CD4-positive, alpha-beta T cell treated with Interferon alpha-2 for 1 hour (primary cell): Measurements from ENCODE around the gene AP3B2.
A peak's percentile ranks its signal among the peaks of the same experiment; 100 is the strongest.

Experiments used
- DNase-seq, 2 donors: peaks; one replicate each; pipeline ENCODE4 v3.0.0-alpha.2; 2020 to 2022

Gene AP3B2

DNA sequence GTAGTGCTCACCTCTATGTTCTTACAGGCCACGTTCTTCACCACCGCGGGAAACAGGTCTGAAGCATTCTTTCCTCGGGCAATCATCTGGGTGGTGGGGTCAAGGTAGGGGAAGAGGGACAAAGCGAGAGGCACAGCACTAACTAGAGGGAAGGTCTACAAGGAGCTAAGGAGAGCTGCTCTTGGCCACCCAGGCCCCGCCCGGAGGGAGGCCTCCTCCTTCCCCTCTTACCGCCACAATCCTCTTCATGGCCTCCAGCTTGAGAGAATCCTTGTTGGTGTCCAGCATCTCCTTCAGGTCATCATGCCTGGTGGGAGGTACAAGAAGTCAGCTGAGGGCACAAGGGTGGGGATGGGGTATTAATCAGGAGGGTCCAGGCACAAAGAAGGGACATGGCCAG lies 20.5 kb downstream of the AP3B2 start:
- no peak for DNase-seq

DNA sequence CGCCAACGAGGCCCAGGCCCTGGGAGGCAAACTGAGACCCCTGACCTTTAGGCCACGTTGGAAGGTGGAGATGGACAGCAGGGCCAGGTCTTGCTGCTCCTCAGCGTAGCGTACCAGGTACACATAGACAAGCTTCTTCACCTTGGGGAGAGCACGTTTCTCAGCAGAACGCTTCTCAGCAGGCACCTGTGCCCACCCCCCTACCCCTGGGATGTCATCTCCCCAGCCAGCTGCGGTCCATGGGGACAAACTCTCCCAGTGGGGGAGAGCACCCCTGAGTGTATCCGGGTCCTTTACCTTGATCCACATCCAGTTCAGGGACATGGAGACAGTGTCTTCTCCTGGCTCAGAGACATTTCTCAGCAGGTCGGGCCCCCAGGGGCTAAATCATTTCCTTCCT lies 21.0 kb downstream of the AP3B2 start:
- no peak for DNase-seq

DNA sequence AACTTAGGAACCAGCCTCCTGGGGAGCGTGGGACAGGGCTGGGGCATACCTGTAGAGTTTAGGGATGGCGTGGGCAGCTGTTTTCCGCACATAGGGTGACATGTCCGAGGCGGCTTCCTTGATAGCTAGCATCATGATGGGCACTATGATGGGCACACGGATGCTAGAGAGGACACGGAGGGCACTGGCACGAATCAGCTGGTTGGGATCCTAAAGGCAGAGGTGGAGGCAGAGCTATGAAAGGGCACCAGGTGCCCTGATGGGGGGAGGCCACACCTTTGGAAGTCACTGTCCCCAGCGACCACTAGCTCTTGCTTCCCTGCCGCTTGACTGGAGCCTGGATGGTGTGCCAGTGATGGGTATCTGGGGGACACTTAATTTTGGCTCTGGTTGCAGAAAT lies 28.3 kb downstream of the AP3B2 start:
- no peak for DNase-seq

DNA sequence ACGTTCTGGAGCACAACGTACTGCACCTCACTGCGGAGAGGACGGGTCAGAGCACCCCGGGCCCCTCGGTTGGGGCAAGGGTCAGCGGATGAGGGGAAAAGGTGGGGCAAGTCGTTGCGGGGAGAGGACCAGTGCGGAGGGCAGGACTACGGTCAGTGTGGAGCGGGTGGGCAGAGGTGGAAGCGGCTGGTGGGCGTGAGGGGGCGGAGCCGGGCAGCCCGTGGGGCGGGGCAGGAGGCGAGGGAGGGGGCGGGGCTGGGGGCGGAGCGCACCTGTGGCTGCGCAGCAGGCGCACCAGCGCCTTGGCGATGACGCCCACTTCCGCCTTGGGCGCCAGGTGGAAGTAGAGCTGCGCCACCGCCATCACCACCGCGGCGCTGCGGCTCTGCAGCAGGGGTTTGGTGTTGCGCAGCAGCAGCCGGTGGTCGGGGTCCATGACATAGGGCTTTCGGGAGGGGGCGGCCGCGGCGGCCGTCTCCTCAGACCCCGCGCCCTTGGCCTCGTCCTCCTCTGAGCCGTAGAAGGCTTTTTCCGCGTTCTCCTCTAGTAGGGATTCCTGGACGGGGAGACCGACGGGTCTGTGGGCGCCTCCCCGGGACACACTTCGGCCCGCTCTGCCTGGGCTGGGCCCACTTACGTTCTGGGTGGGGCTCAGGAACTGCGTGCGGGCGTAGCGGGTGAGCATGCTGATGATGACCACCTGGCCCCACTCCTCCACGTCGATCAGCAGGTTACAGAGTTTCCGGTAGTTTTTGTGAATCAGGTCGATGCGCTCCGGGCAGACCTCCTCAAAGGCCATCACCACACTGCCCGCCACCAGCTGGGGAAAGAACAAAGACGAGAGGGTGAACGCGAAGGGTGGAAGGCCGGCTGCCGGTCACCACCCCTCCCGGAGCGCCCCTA lies 29.2 kb downstream of the AP3B2 start:
- DNase-seq = peak; percentile 86 to 88

DNA sequence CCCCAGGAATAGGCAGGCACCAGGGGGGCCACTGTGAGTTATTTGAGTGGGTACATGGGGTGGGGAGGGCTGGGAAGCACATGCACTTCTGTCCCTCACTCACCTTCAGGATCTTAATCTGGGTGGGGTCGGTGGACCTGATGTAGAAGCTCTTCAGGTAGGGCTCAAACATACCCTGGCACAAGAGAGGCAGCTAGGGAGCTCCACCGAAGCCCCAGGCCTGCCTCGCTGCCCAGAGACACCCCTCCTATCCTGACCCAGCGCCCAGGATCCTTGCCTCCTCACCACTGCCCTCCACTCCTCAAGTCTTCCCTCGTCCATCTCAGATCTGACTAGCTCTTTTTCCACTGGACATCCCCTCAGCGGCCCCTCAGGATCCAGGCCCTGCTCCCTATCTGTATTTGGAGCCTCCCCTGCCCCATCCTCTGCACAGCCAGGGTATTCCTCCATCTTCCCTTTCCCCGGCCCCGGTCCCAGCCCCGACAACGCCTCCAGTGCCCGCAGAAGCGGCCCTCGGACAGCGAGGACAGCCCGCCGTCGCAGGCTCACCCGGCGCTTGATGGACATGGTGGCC lies 30.0 kb downstream of the AP3B2 start:
- no peak for DNase-seq

DNA sequence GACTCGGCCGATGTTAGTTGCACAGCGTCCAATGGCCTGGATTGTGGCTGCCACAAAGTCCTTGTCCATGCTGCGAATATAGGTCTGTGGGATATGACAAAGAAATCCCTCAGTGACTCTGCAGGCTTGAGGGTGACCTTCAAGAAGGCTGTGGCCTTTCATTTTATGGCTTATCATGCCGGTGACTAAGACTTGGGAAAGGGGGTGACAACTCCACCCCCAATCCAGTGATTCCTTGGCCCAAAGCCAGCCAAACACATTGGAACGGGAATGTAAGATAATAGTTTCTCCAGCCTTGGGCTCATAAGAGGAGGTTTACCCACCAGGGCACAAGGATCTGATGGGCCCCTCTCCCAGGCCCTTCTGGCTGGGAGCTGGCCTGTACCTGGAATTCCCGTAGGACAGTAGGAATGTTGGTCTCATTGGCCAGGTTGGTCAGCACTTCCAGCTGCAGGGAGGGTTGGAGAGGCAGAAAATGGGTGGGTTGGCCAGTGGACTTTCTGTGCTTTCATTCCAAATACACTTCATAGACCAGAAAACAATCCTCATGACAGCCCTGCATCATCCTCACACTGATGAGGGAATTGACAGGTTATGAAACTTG lies 31.9 kb downstream of the AP3B2 start:
- no peak for DNase-seq

DNA sequence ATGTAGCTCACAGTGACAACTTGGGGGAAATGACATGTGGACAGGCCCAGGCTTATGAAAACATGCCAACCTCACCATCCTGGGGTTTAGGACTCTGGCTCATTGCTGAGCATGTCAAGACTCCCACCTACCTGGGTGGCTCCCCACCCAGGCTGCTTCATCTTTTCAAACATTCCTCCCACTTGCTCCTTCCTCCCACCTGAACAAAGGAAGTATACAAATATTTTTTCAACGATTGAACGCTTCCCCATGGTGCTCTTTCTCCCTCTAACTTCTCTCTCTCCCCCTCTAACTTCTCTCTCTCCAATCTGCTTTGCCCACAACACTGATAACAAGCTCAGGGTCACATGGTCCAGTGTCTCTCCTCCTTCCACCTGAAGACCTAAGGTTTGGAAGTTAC lies 34.8 kb downstream of the AP3B2 start:
- no peak for DNase-seq

DNA sequence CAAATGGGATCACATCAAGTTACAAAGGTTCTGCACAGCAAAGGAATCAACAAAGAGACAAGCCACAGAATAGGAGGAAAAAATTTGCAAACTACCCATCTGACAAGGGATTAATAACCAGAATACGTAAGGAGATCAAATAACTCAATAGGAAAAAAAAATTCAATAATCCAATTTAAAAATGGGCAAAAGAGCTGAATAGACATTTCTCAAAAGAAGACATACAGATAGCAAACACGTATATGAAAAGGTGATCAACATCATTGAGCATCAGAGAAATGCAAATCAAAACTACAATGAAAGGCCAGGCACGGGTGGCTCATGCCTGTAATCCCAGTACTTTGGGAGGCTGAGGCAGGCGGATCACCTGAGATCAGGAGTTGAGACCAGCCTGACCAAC lies 39.0 kb downstream of the AP3B2 start:
- no peak for DNase-seq

DNA sequence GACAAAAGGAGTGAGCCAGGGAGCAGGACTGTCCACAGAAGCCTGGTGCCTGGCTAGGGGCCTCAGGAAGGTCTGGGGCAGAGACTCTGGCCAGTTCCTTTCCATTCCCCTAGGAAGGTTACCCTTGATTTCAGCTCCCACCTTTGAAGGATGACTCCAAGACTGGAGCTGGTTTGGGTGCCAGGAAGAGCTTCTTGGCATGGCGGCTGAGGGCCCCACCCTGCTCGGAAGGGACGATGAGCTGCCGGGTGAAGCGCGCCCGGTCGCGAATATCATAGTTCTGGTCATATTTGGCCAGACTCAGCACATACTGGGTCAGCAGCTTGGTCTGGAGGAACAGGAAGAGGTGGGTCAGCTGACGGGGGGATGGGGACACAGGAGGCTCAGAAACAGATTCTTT lies 43.1 kb downstream of the AP3B2 start:
- no peak for DNase-seq

DNA sequence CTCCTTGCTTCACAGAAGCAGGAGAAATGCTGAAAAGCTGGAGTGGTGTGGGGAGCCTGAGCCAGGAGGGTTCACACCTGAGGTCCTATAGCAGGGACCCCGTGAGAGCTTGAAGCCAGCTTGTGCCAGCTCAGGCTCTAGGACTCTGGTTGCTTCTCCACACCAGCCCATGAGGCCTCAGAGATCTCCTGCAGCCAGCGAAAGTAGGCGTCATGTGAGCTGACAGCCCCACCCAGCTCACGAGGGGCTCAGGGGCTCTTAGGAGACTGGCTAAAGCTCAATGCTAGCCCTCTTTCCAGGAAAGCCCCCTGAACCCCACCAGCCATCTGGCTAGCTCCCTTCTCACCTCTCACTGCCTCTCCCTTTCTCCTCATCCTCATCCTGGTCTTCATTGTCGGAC lies 45.7 kb downstream of the AP3B2 start:
- DNase-seq = no peak

DNA sequence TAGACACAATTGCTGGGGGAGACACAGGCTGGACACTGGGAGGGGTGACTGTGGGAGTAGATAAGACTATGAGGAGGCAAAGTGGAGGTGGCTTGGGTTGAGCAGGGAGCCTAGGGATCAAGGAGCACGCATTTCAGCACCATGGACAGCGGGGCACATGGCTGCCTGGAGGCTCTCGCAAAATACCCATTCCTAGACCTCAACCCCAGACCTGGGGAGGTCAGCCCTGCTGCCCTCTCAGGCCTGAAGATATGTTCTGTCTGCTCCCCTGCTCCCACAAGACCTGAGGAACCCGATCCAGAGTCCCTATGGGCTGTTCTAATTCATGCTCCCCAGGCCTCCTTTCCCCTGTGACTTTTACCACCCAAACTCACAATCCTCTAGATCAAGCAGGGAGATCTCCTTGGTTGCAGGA lies 46.5 kb downstream of the AP3B2 start:
- DNase-seq = peak in 1 of 2 donors; percentile 23

DNA sequence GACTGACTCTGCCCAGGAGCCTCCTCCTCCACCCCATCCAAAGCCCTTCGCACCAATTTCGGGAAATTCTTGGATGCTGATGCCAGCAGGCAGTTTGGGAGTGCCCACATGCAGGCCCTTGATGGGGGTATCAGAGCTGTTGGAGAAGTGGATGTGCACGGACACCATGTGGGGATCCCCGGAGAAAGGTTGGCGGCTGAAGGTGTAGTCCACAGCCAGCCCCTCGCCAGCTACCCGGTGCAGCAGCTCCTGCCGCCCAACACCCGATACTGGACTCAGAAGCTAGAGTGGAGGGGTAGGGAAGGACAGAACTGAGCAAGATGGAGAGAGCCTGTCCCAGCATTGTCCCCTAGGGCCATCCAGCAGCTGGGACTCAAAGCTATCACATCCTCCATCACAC lies 47.0 kb downstream of the AP3B2 start:
- DNase-seq = no peak

DNA sequence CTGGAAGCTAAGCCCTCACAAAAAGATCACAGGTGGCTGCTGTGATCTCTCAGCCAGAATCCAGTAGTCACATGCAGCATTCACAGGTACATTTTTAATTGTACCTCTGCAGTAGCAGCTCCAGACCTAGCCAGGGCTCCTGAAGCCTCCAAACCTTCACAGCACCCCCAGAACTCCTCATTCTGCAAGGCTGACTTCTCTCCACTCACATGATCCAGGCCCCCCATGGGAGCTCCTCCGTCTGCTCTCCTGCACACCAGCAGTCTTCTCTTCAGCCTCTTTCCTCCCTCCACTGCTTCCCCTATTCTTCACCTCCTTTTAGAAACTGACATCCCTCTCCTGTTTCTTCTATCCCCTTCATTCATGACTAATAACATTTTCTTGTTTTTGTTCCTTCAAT lies 49.3 kb downstream of the AP3B2 start:
- no peak for DNase-seq

DNA sequence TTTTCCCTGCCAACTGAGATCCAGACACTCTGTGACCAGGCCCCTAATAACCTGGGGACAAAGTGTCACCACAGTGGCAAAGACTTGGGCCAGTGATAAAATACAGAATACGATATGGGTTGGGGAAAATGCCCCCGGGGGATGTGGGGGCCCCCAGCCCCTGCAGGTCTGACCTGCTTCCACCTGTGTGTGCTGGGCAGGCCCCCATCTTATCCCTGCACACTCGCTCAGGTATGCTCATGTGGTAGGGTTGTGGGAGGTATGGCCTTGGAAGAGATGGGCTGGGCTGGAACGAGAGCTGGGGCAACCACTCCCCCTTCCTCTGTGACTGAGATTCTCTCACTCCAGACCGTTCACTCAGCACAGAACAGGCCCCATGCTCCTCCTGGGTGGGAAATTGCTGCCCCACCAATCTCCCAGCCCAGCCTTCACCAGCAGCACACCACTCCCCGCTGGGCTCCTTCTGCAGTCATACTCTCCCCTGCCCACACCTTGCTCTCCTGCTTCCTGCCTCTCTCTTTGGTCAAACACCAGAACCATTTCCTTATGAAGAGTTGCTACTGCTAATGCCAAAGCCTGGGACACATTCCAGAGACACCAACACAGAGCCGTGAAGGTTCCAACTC lies 52.9 kb downstream of the AP3B2 start:
- no peak for DNase-seq

DNA sequence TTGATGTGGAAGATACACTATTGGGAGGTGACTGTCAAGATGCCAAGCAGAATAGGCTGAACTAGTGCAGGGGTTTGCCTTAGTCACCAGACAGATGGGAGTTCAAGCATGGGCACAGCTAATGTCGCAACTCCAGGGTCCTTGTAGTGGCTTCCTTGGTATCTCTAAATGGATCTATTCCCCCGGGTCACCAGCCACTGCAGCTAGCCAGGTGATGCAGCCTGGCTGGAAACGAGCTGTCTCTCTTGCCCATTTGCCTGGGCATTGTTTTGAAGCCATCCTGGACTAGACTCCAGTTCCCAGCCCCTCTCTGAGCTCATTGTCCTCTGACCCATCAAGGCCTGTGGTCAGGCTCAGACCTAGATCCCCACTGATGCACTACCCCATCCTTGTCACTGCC lies 54.1 kb downstream of the AP3B2 start:
- no peak for DNase-seq

DNA sequence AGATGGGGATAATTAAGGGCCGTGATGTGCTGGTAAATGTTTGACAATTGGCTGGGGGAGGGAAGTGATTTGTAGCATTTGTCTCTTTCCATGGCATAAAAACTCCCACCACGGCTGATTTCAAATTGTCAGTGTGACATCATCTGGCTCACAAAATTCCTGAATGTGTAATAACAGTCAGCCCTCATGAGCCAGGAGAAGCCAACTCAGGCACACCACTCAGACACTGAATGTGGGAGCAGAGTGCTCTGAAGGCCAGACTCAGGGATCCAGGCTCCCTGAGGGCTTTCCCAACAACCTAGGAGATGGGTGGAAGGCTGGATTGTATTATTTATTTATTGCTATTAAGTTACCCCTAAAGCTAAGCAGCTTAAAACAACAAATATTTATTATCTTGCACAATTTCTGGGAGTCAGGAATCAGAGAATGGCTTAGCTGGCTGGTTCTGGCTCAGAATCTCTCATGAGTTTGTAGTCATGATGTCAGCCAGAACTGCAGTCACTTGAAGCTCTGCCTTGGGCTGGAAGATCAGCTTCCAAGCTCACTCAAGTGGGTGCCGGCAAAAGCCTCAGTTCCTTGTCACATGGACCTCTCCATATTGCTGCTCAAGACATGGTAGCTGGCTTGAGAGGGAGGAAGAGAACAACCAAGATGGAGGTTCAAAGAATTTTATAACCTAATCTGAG lies 56.0 kb downstream of the AP3B2 start:
- DNase-seq = no peak

DNA sequence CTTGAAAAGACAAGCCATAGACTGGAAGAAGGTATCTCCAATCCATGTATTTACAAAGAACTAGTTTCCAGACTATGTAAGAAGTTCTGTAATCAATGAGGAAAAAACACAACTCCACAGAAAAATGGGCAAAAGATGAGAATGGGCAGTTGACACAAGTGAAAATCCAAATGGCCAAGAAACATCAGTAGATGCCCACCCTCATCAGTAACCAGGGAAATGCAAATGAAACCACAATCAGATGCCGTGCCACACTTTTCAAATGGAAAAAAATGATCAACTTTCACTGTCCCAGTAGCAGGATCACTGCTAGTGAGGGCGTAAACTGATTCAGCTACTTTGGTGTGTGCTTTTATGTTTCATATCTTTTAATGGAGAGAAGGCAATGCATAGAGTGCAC lies 58.0 kb downstream of the AP3B2 start:
- DNase-seq = no peak

DNA sequence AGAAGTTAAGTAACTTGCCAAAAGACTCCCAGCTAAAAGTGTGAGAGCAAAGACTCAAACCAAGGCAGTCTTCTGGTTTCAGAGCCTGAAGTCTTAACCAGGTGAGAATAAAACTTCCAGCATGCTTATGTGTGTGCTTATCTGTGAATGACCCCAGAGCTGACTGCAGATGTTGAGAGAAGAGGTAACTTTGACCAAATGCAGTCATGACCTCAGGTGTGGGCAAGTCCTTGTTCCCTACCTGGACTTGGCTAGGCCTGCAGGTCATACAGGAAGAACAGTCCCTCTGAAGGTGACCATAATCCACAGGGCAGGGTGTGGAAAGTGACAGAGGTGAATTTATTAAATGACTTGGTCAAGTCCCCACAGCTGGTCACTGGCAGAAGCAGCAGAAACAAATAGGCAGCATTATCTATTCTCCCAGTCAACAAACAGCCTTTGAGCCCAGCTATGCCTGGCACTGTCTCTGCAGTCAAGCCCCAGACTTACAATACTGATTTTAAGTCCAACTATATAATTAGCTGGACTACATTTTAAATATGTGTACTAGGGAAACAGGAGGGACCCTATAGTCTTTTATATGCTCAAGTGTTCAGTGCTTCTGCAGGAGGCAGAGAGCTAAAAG lies 59.5 kb downstream of the AP3B2 start:
- no peak for DNase-seq

DNA sequence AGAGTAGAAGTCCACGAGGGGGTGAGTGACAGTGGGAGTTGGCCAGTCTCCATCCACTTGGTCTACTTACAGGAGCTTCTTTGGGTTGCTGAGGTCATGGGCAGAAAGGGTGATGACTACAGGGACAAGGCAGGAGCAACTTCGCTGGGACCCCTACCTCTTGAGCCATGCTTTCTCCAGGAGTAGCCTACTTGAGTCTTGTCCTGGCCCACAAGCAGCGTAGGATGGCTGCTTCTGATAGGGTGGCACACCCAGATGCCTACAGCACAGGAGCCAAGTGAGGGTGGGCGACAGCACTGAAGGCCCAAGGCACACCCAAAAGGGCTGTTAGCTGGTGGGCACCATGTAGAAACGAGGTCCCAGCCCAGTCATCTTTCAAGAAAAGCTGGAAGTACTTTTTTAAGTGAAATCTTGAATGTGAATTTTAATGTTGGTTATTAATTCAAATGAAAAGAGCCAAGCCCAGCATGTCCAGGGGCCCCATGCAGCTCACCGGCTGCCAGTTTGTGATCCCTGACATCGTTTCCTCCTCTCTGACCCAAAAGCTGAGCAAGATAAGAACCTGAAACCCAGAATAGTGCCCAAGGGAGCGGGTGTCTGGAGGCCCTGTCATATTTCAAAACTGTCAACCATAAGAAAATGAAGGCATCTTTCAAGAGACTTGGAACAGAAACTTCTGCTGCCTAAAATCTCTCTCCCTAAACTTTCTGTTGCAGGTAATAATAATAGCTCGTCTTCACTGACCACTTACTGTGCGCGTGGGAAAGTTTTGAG lies 60.3 kb downstream of the AP3B2 start:
- DNase-seq = no peak

DNA sequence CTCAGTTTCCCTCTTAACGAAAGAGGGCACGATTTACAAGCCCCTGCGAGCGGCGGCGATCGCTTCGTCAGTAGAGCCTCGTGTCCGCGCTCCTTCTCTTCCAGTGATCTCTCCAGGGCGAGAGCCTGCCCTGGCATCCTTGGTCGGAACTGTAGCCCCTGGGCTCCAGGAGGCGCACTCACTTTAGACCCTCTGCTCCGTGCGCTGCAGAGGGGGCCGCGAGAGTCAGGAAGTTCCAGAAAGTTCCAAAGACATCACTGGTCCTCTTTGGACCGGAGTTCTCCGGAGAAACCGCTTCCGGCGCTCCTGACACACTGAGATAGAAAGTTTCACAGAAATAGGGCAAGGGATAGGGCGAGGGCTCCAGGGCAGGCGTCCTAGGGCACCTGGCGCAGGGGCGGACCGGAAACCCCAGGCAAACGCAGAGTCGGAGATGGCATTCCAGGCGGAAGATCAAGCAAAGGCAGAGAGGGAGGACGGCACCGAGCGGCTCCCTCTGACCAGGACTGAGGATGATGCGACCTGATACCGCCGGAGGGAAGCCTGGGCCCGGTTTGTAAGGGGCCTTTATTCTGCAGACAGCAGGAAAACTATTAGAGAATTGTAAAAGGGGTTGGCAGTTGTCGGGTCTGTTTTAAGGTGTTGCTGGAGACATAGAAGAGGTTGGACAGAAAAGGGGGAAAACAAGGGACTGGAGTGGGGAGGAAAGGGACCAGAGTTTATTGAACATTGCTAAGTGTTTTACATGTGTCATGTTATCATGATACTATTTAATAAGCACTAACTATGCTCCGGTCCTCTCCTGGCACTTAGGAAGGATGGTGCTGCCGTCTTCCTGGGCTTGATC lies 61.2 kb downstream of the AP3B2 start:
- DNase-seq = no peak

DNA sequence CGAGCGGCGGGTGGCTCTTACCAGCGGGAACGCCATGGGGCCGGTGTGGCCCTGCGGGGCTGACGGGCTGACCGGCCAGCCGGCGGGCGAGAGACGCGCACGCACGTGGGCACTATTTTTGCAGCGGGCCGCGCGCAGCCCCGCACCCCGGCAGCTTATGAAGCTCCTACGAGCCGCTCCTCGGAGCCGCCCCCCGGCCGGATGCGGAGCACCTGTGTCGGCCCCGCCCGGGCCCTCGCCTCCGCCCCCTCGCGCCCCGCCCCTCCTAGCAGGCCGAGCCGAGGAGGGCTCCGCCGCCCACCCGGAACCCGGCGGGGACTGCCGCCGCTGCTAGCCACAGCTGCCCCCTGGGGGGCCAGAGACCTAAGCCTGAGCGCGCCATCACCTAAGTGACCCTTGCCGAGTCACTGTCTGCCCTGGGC lies 61.8 kb downstream of the AP3B2 start:
- peak; percentile 12 to 34 for DNase-seq
